GM20000 (cell line): Measurements from ENCODE around the gene PPEF1.

Experiments used
- DNase-seq: peaks from one replicate; pipeline ENCODE4 v3.0.0; 2012; ENCODE audit warnings: low spot score
- CTCF ChIP-seq: IDR thresholded peaks from 2 replicates; pipeline ENCODE4 v1.5.1; 2012; ENCODE audit warnings: mild to moderate bottlenecking, control low read depth; ENCODE audit errors: extremely low read depth, missing control alignments

Gene PPEF1

DNA sequence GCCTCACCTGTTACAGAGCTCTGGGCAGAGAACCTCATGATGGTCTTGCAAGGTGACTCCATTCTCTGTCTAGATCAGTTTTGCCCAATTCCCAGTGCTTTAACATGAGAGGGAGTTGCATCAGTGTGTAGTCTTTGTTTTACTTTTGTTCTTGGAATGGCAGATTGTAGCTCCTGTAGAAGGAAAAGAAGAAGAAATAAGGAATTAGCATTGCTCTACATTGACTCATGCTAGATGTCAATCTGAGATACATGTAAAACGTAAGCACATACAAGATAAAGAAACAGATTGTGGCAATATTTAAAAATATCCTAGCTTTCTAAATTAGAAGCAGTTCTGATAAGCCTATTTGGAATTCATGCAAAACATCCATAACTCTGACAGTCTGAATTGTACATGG is 16.0 kb upstream of the PPEF1 start:
- DNase-seq = no peak
- TF ChIP-seq CTCF = no peak

GRCh38 chrX:18692541-18692940 is 14.9 kb upstream of the PPEF1 start:
- DNase-seq = no peak
- no peak for TF ChIP-seq CTCF

DNA sequence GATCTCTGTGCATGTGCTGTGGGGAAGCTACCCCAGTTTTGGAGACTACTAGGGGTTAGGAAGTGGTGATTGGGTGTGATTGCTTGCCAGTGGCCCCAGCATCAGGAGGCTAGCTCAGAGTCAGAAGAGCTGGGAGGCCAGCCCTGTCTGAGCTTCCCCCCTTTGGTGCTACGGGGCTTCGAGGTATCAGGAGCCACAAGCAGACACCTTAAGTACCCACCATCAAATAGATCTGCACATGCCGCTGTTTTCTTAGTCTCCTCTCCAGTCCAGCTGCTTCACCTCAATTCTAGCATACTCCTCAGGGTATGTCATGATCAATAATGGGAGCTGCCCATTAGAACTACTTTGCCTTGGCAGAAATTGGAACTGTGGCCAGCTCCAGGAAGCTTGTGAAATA is 10.8 kb upstream of the PPEF1 start:
- DNase-seq = no peak

GRCh38 chrX:18698737-18699650 is 8.5 kb upstream of the PPEF1 start:
- DNase-seq = no peak
- no peak for TF ChIP-seq CTCF

More for the DNA sequence above, 10.8 kb upstream of the PPEF1 start:
- TF ChIP-seq CTCF = no peak

DNA sequence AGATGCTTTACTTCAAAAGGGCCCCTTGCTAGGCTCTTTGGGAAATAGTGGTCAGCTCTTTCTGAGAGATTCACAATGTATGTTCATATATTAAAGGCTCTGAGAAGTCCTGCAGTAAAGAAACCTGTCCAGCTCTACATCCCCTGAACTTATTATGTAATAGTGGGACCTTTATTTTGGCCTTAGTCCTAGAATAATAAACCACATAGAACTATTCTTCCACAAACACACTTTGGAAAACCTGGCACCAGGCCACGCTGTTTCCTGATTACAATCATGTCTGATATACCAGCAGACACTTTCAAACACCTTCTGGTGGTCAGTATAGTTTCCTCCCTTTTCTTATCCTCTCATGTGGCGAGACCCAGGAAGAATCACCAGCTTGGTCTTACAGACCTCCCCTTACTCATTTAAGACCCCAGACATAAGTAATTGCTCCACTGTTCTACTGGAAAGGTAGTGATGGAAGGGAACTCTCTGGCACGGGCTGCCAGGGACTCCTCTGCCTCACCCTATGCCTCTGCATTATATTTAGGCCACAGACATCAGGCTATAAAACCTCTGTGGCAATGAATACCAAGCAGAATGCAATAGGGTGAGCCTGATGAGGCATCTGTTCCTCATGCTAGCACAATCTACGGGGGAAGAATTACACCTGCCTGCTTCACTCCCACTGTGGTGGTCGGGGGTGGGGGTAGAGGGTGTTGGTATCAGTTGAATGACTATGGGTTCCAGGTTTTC is 5.7 kb upstream of the PPEF1 start:
- TF ChIP-seq CTCF = no peak
- DNase-seq = no peak

GRCh38 chrX:18702362-18703195 is 4.9 kb upstream of the PPEF1 start:
- no peak for DNase-seq
- no peak for TF ChIP-seq CTCF
